ENCODE data around the gene CA6.

- no peak for TF ChIP-seq CTCF (IDR thresholded peaks at IDR 0.05; ENCODE audit: insufficient read depth, low read length, poor library complexity, severe bottlenecking)
- no peak for TF ChIP-seq EZH2phosphoT487 (conservative IDR thresholded peaks at IDR 0.05; ENCODE audit: low read length)
Observed at GRCh38 chr1:9004031-9004699, 58.5 kb downstream of the CA6 start.
